GM18873 (cell line): Measurements from ENCODE around the gene STK39.
"Not testable (repeated sequence)": the region's sequence is repeated elsewhere in the genome, so short reads cannot be mapped to it uniquely, and the experiment has no call there.

Experiments used
- ATAC-seq: cut with Tn5 transposase; IDR thresholded peaks from one replicate; pipeline ENCODE4 v1.9.1; 2021; ENCODE audit warnings: mild to moderate bottlenecking, moderate library complexity, moderate number of reproducible peaks; ENCODE audit not compliant: unreplicated experiment, low FRiP score

Gene STK39

DNA sequence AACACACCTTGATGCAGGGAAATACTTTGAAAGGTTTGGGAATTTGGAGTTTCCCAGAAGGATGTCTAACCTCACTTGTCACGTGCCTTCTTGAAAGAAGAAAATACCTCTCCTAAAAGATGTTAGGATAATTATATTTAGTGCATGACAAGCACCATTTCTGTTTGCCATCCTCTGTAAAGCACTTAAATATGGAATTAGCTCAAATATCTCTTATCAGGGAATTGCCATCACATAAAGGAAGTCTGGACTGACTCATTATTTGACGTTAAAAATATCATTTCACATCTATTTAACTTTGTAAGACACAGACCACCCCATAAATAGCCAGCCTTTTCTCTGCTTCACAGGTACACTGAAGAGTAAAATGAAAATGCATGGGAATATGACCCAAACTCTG is 140.1 kb downstream of the STK39 start:
- ATAC-seq = no peak

DNA sequence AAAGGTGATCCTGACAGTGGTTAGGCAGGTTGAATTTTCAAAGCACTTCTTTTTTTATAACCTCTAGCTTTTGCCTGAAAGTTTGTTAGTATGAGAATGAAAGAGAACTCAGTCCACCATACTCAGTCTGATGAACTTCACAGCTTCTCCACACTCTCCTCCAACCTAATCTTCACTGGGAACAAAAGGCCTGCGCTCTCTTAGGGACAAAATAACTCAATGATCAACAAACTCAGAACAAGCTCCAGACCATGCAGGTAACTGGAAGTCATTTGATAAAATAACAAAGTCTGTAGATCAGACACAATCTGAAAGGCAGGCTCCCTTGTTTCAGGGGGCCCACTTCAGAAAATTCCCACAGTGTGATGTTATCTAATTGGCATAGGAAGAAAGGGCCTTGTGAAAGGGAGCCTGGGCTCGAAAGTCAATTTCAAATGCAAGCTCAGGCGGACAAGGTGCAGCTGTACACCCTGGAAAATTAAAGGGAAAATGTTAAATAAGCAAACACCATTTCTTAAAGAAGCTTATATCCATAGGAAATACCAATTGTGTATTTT is 142.2 kb downstream of the STK39 start:
- no peak for ATAC-seq

DNA sequence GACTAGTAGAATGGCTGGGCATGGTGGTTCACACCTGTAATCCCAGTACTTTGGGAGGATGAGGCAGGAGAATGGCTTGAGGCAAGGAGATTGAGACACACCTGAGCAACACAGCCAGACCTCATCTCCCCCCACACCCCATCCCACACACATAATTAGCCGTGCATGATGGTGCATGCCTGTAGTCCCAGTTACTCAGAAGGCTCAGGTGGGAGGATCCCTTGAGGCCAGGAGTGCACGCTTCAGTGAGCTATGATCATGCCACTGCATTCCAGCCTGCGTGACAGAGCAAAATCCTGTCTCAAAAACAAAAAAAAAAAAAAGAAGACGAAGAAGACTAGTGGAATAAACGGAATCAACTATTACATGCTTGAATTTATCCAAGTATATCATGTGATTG is 150.0 kb downstream of the STK39 start:
- no peak for ATAC-seq

DNA sequence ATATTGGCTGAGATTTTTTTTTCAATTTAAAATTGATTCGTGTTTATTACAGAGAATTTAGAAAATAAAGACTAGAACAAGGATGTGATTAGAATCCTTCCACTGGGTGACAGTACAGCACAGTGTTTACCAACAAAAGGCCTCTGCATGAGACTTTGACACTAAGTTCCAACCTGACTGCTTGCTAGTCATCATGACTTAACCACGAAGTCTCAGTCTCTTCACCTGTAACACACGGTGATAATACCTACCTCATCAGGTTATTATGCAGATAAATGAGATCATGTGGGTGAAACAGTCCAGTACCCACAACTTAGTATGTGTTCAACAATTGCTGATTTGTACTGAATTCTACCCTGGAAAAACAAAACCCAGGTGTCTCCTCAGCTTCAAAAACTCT is 151.2 kb downstream of the STK39 start:
- ATAC-seq = no peak

DNA sequence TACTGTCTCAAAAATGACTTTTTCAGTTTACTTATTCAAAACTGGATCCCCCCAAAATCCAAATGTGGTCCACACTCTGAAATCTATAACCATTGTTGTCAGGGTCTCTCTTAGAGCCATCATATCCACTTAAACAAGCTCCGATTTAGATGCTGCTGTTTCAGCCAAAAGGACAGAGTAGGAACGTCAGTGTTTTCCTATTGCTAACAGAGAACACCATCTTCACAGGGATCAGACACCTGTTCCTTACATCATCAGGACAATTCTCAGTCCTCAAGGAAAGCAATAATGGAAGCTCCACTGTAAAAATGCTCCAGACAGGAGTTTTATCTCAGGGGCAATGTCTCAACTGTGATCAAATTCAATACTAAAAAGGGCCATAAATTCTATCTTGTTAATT is 155.4 kb downstream of the STK39 start:
- no peak for ATAC-seq

DNA sequence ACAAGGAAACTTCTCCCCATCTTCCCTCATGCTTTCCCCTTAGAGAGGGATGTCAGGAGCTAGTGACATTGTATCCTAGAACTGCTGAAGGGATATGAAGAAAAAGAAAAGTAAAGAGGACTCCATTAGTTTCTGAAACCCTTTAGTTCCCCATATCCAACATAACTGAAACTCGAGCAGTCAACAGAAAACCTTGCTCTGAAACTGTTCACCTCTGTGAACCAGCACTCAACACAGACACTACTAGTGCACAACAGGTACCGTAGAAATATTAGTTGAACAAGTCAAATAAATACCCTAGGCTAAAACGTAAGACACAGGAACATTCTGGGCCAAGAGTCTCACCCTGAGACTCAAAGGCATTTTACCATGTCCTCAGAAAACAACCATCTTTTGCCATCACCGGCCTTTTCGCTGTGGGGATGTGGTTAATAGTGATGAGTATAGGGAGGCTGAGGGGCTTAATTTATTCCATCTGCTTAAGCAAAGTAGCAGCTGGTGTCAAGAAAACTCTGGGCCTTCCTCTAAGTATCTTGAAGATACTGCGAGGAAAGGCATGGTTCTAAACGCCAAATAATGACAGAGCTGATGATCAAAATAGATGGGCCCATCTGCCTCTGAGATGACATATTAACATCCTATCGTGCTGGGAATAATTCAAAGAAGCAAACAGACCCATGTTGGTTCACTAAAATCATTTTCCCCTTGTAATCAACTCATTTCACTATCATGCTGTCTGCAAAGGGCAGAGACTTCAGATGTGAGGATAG is 156.8 kb downstream of the STK39 start:
- peak; percentile 70 for ATAC-seq

DNA sequence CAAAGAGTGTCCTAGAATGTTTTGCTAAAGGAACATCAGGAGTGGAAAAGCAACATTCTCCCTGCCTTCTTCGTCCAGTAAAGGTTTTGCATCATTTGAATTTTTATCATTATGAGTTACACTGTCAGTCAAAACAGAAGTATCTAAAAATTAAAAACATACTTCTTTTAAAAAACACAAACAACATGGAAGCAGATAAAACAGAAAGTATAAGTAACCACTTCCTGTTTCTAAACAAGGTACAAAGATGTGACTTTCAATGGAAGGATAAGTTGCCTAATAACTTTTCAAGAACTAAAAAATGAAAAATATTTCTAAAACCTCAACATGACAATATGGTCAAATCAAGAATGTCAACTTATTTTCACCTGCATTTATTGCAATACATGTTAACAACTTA is 158.2 kb downstream of the STK39 start:
- no peak for ATAC-seq

DNA sequence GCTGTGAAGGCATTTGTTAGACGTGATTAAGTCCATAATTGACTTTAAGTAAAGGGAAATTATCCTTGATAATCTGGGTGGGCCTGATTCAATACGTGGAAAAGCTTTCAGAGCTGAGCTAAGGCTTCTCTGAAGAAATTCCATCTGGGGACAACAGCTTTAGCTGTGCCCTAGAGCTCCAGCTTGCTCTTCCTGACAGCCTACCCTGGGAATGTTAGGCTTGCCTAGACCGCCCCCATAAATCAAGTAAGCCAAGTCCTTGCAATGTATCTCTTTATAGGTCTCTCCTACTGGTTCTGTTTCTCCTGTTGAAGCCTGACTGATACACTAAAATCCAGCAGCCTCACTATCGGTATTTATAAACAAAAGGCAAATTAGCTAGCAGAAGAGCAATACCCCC is 160.0 kb downstream of the STK39 start:
- no peak for ATAC-seq

DNA sequence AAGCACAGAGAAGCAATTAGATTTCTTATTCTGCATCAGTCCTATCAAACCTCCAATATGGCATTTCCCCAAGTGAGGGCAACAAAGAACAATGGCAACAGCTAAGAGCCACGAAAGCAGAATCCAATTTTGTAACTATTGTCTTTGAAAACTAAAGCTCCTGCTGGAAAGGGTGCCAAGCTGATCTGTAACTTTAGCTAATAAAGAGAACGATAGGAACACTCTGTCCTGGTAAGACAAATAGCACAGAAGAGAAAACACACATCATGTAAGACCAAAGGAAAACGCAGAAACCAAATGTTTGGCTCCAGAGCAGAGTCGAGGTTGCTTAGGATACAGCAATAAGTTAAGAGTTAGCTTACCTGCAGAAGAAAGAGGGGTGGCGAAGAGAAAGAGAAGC is 160.5 kb downstream of the STK39 start:
- no peak for ATAC-seq

DNA sequence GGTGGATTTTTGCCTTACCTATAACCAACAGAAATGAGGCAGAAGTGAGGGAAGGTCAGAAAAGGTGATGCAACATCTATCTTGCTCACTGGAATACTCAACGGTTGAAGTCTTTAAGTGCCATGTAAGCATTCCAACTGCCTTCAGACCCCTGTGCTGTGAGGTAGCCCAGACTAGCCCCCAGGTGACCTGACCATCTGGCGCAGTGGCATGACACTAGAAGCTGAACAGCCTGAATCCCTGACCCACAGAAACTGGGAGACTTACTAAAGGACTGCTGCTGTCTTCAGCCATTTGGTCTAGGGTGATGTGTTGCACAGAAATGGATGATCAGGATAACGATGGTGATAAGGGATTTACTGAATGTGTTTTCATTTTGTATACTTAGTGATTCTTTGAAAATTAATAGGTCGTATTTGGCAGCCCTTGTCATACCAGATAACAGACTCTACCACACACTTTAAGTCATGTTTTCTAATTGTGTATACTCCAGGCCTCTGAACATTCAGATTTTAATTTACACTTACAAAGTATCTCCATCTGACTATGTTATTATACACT is 161.5 kb downstream of the STK39 start:
- no peak for ATAC-seq

DNA sequence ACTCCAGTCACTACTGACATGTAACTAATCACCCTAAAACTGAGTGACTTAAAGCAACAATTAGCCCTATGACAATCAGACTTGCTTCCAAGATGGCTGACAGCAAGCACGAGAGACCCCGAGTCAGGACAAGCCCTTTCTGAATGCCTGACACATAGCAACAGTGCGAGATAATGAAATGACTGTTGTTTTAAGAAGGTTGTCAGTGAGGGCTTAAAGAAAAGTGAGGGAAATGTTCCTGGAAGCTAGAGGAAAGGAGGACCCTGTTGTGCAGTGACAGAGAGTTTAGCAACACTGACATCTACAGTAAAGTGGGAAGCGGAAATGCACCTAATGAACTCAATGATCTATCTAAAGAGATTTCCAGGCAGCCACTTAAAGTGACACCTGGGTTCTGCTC is 163.1 kb downstream of the STK39 start:
- no peak for ATAC-seq

DNA sequence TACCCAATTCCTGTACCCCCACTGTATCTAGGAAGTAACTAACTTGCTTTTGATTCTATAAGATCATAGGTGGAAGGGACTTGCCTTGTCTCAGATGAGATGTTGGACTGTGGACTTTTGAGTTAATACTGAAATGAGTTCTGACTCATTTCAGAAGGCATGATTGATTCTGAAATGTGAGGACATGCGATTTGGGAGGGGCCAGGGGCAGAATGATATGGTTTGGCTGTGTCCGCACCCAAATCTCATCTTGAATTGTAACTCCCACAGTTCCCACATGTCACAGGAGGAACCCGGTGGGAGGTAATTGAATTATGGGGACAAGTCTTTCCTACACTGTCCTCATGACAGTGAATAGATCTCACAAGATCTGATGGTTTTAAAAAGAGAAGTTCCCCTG is 165.9 kb downstream of the STK39 start:
- ATAC-seq = not testable (repeated sequence)

DNA sequence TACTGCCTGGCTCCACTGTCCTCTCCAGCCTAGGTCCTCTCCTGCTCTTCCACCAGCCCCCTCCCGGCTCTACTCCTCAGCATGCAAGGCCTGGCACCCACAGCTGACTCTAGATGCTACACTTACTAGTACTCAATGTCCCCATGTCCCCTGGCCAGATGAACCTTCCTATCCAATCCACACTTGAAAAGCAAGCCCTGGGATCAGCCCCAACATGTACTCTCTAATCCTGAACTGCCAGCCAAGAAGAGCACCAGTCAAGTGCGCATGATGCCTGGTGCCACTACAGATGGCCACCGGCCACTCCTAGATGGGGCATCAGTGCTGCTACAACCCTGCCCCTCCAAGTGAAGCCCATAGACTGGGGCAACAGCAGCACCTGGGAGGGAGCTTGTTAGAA is 168.2 kb downstream of the STK39 start:
- ATAC-seq = no peak

DNA sequence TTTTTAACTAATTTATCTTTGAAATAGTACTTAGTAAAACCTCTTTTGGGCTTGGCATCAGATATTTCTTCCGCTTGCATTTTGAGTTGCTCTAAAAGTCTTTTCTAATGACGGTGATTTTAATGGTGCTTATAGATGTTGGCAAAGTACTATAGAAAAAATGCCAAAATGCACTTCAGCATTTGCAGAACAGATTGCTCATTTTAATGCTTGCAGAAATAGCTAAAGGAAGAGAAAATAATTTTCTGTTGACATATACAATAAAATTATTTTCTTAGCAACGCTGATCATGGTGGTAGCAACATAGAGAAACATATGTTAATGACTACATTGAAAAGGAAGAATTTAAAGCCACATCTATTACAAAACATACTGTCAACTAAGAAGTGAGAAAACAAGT is 170.7 kb downstream of the STK39 start:
- no peak for ATAC-seq

DNA sequence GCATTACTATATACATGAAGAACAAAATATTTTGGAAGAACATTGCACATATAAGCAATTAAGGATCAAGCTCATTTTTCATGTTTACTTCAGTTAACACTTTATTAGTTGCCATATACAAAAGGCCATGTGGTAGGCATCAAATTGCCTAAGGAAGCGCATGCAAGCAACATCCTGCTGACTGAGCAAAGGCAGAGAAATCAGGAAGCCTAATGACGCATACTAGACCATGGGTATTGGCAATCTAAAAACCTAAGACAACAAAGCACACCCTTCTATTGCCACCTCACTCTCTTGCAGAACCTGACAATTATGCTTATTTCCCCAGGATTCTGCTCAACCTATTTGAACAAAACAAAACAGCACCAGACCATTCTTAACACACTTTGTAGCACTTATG is 171.9 kb downstream of the STK39 start:
- no peak for ATAC-seq

DNA sequence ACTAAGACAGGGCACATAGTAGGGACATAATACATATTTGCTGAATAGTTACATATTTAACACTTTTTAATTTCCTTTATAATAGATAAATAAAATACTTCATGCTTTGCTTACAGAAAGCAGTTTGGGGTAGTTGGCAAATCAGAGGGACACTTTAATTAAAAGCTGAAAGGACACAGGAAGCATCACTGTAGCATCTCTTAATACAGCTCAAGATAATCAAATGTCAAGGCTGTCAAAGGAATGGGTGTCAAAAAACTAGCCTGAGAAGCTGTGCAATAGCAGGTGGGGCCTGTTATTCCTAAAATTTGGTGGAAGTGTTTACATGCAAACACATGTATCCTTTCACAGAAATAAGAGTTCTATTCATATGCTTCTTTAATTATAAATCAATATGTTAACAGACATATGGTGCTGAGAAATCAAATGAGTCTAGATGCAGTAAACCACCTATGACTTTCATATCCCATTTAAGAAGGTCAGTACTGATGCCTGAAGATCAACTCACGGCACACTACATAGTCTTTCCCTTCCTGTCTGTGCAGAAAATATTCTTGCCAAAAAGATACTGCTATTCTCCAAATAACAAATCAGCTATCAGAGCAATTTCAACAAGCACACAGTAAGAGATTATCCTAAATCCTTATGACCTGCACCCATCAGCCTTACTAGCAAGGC is 174.6 kb downstream of the STK39 start:
- no peak for ATAC-seq

DNA sequence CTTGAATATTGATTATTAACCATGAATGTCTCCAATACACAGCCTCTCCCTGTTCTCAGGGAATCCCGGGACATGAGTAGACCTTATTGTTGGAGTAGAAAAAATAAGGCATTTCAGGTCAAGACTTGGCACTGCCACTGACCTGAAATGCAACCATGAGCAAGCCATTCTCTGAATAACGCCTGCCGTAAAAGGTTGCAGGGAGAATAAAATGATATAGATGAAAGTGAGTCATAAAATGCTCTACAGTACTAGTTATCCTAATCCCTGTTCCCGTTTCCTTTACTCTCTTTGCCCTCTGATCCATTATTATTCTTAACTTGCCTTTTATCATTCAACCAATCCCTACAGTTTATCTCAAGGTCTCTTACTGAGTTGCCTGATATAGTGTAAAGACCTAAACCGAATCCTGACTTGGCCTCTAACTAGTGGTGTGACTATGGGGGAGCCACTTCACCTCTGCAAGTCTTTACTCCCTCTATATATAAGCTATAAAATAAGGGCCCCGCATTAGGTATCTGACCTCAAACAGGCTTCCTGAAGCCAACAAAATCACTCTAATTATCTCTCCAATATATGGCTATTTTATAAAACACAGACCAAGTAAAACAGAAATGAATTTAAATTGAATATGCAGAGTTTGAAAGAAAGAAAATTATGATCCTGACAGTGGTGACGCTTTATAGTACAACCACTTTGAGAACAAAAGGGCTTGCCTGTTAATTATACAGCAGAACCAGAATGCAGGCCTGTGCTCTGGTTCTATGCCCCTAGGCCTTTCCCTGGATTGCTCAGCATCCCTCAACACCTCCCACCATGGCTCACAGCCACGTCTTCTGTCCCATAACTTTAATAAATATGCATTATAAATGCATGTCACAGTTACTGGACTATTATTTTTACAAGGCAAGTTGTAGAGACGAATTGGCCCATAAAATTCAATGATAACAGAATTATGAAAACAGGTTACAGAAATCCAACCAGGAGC is 183.1 kb downstream of the STK39 start:
- no peak for ATAC-seq

DNA sequence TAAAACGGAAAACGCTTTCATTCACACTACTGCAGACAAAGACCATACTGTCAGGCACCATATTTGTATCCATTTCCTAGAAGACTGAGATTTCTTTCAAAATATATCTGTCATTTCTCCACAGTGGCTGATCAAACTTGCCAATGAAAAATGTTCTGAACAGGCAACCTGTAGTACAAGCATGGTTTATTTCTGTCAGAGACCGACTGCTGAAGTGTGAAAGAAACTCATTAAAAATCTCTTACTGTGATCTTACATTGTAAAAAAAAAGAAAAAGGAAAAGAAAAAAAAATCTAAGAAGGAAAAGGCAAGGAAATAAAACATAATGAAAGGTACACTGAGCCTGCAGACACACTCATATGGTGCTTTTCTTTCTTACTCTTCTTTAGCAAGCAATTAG is 184.5 kb downstream of the STK39 start:
- ATAC-seq = no peak

DNA sequence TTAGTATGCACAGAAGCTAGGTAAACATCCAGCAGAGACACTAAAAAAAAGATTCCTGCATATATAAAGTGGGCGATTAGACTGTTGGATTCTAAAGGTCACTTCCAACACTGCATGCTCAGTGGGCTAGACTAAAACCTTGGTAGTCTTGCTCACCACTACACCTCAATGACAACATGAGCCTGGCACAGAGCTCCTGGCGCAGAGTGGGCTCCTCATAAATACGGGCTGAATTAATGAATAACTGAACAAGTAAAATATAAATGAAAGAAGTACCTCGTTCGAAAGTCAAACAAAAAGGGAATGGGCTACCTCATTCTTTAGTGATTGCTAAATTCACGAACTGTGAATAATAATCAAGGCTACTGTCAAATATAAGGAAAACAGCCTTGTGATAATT is 185.3 kb downstream of the STK39 start:
- no peak for ATAC-seq

DNA sequence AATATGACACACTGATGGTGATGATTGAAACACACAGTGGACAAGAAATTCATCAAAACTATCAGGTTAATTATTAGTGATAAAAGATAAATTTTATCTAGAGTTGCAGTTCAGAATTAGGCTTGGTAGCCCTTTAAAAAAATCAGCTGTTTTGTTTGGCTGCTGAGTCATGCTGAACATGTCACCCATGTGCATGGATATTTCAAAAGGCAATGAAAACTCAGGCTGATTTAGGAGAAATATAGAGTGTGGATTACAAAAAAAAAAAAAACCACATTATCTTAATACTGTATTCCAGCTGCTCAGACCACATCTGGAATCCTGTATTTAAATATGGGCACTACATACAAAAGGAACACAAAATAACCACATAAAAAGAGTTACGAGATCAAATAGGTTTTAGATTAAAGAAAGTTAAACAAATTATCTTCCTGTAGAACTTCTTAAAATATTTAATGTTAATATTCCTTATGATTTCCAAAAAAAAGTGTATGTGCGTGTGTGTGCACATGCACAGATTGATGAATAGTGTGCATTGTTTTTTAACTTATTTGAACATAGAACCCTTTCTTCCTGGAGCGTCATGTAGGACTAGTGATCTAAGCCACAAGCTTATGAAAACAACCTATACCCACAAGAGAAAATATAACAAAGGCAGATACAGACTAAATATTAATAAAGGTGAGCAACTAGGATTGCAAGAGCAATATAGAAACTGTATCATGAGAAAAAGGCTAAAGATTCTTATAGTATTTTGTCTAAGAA is 186.2 kb downstream of the STK39 start:
- no peak for ATAC-seq
